GM12874 (cell line): ENCODE data around the gene TANGO6.

Experiments
- CTCF ChIP-seq: IDR thresholded peaks from 2 replicates; pipeline ENCODE4 v1.5.1; 2011; ENCODE audit warnings: low read depth, mild to moderate bottlenecking, control low read depth, low read length, moderate library complexity; ENCODE audit not compliant: insufficient read depth

The TANGO6 gene

GRCh38 chr16:68935008-68935407 lies 91.7 kb downstream of the TANGO6 start:
- TF ChIP-seq CTCF: no peak

GRCh38 chr16:68936736-68937631 lies 93.7 kb downstream of the TANGO6 start:
- no peak for TF ChIP-seq CTCF

- no peak for TF ChIP-seq CTCF
Observed at GRCh38 chr16:68939692-68940320, 96.5 kb downstream of the TANGO6 start.

GRCh38 chr16:68940816-68941215 lies 97.5 kb downstream of the TANGO6 start:
- no peak for TF ChIP-seq CTCF

- TF ChIP-seq CTCF: no peak
Observed at GRCh38 chr16:68943961-68944360, 100.6 kb downstream of the TANGO6 start.

GRCh38 chr16:68948230-68948910 lies 105.0 kb downstream of the TANGO6 start:
- no peak for TF ChIP-seq CTCF
